Hematopoietic multipotent progenitor cell treated with erythropoietin and hydrocortisone succinate and interleukin-3 and kit ligand, for 8 days (in vitro differentiated cells): ENCODE results near the gene HOXB4.

Source experiments
- DNase-seq: peaks from one replicate; pipeline ENCODE4 v3.0.0-alpha.2; 2015

HOXB4 gene

DNA sequence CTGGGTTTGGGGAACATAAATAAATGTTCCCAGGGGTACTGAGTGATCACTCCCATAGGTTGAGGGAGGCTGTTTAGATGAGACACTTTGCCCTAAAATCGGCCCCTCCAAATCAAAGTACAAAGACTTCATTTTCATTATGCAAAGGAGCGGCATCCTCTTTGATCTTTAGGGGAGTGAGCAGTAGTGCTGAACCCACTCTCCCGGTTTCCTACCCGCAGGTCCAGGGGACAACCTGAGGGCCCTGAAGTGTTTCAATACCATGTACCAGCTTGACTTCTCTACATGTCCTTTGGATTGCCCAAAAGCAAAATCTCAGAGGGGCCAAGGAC is 23.0 kb upstream of the HOXB4 start:
- DNase-seq: no peak

DNA sequence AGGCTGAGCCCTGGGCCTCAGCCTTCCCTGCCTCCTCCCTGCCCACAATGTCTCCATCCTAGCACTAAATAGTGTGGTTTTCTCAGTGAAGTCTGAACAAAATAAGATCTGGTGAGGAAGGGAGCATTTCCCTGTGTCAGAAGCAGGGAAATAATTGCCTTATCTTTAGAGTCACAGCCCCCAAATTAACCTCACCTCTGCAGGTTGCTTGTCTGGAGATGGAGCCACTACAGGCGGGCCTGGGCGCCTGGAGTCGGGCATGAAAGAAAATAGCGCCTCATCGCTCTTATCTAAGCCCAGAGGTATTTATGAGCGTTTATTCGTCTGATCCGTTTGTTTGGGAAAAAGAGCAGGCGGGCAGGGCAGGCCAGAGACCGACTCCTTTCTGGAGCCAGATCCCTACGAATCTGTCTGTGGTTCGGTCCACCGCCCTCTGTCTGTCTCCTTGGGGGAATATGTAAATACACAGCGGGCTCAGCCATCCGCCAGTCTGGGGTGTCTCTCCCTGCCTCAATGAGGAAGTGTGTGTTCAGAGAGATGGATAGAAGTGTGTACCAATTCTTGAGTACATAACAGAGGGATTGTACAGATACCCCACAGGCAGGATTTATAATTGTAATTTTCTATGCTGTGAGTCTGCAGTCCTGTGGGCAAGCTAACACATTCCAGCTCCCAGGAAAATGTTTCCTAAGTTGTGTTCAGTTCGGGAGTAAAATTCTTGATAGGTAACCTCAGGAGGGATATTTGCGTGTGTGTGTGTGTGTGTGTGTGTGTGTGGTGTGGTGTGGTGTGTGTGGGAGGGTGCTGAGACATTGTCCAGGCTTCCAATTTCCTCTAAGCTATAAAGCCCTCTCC is 22.3 kb upstream of the HOXB4 start:
- DNase-seq: no peak

DNA sequence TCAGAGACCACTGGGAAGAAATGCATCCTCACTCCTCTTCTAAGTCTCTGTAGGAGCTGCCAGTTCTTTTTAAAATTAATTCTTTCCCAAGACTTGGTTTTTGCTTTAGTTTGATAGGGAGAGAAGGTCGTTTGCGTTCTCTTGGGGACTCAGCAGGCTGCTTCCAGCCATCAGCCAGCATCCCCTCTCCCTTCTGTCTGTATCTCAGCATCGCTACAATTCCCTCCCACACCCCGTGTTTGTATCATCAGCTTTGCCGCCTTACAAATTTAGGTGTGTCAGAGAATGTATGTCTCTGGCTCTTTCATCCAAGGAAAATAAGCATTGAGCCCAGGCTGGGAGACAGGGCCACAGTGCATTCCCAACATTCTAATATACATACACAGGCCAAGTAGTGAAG is 21.2 kb upstream of the HOXB4 start:
- no peak for DNase-seq

DNA sequence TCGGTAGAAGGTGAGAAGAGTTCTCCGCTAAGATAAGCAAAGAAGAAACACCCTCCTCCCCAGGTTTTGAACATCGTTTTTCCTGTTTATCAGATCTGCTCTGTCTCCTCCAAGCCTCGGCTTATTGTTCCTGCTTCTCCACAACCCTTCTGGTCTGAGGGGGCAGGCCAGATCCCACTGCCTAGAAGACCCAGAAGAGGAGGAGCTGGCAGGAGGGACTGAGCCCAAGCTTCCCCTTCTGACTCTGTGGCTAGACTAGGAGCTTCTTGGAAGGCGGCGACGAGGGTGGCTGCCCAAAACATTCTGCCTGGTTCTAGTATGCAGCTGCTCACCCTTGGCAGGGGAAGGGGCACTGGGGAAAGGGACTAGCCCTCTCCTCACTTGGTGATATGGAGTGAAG is 20.6 kb upstream of the HOXB4 start:
- no peak for DNase-seq

DNA sequence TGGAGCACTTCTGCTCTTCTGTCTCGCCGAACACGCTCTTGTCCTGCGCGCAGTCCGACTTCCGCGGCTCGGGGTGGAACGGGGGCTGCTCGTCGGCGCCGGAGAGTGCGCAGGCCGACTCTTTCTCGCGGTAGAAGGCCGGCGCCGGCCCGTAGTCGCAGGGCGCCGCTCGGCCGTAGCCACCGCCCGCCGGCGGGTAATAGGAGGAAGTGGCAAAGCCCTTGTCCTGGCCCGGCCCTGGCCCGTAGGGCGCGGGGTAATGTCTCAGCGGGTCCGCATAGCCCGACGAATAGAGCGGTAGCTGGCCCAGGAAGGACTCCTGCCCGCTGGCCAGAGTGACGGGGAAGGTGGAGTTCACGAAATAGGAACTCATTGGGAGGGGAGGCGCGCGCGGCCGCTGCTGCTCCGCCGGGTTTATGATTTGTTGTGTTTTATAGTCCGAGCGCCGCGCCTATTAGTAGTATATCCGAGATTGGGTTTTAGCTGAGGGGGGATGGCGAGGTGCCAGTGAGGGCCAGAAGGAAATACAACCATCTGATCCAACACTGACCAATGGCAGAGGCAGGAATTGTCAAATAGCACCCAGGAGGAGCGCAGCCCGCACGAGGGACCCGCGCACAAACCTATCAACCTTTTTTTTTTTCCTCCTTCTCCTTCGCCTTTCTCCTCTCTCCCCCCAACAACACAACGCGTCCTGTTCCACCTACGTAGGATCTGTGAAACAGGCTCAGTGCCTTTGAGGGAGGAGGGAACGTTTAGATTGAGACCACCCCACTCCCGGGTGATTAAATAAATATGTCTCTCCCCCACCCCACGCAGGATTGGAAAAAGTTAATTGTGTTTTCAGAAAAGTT is 19.9 kb upstream of the HOXB4 start:
- DNase-seq: no peak

DNA sequence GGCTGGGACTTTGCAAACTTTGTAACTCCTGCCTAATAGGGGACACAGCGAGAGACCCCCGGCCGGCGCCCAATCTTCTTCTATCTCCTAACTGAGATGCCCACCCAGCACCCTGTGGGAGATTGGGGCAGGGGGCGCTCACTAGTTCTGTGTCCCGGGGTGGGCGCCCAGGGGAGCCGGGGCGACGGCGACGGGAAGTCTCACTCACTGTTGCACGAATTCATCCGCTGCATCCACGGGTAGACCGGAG is 19.3 kb upstream of the HOXB4 start:
- no peak for DNase-seq

DNA sequence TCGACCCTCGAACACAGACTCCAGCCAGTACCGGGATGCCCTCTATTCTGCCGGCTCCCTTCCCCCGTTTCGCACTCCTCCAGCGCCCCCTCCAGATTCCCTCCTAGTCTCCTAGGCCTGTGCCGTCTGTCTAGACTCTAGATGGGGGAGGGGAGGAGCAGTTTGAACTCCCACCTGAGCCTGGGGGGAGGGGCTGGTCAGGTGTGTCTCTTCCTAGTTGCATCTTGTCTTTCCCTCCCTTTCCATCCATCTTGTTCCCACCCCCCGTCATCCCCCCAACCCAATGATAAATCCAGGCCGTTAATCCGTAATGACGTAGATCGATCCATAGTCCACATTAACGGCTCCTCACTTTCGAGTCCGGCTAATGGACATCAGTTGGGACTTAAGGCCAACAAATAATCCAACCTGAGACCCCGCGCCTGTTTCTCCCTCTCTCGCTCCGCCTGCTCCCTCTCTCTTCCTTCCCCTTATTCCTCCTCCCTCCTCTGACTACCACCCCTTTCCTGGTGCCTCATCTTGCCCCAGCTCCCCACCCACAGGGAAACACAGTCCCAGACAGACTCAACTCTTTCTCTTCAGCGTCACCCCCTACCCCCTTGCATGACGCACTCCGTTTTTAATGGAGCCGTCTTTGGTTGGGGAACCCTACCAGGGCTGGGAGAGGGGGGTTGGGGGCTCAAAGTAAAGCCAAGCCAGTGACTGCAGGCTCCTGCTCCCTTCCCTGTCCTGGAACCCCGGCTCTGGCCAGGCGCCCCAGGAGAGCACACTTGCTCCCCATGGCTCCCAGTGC is 18.8 kb upstream of the HOXB4 start:
- DNase-seq: no peak

DNA sequence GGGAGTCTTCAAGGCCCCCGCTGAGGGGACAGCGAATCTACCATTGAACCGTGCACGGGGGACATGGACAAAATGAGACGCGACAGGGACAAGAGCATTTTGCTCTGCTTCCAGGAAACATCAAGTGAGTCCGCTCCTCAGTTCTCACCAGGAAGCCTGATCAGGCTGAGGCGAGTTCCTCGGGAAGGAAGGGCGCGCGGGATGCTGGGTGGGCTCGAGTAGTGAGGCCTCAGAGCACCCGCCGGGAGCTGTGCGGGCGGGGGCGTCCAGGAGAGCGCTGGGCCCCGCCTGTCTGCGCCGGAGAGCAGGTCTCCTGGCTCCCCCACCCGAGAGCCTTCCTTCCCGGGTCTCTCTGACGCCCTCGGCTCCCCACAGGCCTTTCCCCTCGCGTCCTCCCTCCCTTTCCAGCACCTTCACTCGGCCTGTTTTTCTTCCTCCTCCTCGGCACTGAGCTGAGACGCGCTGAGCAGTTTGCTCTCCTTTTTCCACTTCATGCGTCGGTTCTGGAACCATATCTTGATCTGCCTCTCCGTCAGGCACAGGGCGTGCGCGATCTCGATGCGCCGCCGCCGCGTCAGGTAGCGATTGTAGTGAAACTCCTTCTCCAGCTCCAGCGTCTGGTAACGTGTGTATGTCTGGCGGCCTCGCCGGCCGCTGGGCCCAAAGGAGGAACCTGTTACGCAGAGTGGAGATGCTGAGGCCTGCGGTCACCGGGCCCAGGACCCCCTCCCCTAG is 18.0 kb upstream of the HOXB4 start:
- DNase-seq: no peak

DNA sequence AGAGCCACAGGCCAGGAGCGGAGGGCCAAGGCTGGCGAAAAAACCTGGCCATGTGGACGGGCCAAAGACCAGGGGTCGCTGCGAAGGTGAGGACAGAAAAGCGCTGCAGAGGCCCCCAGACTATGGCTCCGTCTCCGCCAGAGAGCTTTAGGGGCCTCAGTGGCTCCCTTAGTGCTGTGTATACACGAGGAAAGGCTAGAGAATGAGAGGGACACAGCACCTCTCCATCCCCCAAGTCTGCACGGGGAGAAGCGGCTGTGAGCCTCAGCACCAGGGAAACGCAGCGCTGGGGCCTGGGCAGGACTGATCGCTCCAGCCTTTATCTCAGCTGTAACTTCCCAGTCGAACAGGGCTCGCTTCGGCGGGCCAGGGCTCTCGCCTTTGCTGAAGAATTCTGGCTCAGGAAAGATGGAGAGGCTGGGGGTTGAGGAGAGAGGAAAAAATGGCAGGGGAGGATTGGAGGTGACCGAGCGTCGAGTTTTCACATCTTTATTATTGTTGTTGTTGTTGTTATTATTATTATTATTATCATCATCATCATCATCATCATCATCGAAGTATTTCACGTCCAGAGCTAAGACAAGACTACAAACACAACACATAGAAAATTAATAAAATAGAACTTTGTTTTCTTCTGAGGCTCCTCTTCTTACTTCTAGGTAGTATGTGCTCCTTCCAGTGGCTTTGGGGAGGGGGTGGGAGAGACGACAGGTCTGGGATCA is 17.3 kb upstream of the HOXB4 start:
- DNase-seq: no peak

DNA sequence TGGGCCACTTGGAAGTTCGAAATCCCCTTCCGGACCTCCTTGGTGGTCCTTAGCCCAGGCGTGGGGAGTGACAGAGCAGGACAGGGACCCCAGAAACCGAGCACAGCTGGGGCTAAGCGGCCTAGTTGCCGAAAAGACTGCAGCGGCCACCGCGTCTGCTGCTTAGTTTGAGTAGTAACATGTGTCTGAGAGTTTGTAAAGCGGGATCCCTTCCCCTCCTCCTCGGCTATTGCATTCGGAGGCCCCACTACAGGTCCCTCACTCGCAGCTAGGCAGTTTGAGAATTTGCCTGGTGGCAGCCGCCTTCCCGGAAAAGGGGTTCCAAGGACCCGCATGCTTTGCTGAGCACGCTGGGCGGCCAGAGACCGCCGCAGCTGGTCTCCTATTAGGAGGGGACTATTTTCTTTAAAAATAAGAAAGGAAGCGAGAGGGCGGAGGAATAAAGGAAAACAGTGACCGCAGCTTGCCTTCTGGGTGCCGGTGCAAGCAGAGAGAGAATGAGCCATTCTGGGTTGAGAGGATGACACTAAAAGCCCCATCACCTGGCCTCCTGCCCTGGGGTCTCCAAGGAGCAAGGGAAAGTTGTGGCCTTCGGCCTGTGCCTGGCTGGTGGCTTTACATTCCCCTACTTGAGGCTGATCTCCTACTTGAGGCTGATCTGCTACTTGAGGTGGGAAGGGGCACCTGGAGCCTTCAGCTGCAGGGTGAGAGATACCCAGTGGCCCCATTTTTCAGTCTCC is 16.6 kb upstream of the HOXB4 start:
- DNase-seq: no peak

DNA sequence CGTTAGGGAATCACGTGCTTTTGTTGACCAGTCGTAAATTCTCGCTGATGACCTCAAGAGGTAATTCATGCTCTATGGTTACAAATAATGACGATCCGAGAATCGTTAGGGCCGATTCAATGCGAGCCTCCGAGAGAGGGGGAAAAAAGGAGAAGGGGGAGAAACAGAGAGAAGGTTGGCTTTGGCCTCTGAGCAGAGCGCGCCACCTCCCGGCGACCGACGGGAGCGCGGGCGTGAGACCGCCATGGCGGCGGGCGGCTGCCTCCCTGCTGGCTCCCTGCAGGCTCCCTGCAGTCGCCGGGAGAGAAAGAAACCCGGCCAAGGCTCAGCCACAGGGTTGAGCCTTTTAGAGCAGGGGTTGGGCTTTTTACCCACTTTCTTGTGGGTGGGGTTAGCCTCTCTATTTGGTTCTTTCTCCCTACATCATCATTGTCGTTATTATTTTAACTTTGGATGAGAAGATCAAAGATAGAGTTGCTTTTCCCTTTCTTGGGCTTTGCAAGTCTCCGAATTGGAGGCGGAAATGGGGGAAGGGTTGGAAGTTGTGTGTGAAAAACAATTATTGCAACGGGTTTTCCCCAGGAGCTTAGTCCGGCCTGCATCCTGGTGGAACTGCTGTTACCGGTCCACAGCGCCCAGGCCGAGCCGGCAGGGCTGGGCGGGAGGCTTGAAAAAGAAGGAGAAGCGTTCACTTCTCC is 15.8 kb upstream of the HOXB4 start:
- DNase-seq: peak; percentile 75

DNA sequence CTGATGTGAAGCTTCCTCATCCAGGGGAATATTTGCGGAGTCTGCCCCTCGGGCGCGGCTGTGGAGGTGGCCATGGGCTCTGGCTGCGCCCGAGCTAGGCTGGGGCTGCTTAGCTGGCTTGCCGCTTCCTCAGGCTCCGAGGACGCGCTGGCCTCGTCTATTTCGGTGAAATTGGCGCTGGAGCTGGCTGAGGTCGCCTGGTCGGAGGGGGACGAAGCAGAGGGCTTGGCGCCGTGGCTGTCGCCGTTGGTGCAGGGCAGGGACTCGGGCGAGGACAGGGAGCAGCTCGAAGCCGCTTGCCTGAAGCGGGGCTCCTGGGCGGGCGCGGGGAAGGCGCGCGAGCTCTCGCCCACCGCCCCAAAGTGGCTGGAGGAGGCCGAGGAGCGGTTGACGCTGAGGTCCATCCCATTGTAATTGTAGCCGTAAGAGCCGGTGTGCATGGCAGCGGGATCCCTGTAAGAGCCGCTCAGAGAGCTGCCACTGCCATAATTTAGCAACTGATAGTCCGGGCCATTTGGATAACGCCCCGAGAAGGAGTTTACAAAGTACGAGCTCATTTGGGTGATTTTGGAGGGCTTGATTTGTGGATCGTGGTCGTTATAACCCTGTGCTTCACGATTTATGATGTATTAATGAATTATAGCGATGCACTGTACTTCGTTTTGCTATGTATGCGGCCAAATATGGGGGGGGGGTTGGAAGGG is 15.1 kb upstream of the HOXB4 start, which contains the start of gene HOXB5:
HOXB5 (minus strand) TSS at position 654 of the 704 bp plus-strand sequence; CDS start at position 557, 97 bp downstream.
- DNase-seq: peak; percentile 50

DNA sequence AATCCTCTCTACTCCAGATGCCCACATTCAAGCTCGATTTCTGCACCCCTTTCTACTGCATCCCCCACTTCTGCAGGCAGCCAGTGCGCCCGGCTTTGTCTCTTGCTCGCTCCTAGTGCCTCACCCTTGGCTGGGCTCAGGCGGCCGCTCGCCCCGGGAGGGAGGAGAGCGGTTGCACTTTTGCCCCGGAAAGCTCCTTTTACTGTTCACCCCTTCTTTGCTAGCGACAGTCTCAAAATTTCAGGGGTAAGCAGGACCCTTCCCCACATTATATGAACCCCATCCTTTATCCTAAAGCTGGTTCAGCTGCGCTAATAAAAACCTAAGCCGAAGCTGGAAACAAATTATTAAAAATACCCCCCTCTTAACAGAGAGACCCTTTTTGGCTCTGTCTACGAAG is 14.4 kb upstream of the HOXB4 start:
- peak; percentile 47 for DNase-seq

DNA sequence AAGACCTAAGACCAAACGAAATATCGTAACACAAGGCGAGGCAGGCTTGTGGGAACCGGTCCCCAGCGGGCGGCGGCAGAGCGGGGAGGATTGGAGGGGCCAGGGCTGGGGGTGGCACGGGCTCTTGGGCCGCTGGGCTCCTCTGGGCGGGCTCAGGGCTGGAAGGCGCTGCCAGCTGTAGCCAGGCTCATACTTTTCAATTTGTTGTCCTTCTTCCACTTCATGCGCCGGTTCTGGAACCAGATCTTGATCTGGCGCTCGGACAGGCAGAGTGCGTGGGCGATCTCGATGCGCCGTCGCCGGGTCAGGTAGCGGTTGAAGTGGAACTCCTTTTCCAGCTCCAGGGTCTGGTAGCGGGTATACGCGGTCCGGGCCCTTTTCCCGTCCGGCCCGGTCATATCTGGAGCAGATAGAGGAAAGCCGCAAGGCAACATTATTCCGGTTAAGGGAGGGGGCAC is 13.9 kb upstream of the HOXB4 start:
- DNase-seq: no peak

DNA sequence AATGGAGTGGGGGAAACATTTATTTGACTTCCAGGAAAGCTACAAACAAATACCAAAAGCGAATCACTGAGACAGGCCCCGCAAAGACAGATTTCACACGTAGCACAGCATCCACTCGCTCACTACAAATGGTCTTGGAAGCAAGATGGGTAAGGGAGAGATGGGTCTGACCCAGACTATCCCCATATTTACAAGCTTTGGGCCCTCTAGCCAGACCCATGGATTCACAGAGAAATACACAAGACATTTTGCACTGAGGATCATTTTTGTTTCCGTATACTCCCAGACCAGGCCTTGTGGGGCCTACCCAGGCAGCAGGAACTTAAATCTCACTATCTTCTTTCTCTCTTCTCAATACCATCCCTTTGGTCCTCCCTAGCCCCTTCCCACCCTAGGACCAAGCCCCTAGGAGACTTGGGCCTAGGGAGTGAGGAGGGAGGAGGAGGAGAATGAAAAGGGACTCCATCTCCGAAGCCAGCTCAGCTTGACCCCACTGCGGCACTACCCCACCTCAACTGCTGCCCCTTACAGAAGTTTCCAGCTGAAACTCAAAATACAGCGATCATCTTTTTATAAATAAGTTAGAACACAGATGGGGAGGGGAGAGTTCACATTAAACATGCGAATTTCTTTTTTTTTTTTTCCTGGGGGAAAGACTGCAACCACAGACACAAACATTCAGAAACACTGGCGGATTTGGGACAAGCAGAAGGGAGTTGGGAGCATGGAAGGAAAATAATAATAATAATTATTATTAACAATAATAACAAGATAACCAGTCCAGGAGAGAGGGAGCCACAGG is 13.3 kb upstream of the HOXB4 start:
- DNase-seq: no peak

DNA sequence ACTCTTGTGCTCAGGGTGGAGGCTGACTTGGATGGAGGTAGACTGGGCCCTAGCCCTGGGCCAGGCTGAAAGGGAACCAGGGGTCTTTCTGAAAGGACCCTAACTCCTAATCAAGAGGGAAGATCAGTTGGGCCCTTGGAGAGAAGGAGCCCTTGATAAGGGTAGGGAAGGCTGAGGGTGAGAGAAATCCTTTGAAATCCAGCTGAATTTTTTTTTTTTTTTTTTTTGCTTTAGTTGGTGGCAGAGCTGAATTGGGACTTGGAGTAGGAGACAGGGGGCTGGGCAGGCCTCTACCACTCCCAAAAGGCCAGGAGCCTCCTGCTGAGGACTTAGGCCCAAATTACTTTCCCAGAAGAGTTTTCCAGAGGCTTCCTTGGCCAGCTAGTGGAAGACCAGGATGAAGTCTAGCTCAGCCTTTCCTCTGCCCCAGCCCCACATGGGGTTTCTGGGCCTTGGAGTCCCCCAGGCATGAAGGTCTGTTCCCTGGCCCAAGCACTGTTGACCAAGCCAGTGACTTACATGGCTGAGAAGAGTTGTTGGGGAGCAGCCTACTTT is 12.5 kb upstream of the HOXB4 start:
- no peak for DNase-seq

DNA sequence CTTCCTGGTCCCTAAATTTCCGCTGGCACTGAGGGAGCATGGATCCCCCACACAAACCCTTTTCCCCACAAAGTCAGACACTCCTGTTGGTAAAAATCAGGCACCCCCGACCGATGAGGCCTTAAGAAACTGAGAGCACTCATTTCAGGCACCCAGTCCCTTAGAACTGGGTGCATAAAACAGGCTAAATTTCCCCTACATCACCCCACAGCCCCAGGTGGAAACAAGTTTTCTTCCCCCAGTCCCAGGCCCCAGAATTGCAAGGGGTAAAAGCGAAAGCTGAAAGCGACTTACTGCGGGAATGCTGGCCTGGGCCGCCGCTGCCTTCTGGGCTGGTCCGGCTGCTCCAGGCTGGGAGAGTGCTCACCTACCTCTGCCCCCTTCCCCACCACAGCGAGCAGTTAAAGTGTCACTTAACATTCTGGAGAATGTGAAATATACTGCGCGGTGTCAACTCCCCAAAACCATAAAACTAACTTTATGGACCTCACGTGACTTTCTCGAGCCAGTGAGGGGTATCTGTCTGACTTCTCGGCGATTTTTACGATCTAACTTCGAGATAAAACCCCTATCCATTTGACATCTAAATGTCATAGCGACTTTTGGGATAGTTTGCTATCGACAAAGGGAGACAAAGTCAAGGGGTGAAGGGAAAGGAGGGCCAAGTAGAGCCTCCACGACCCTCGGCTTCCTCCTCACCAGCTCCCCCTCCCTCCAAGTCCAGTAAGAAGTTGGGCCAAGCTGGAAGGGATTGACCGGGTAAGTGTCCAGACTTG is 11.9 kb upstream of the HOXB4 start, which contains the start of gene HOXB3:
HOXB3 (minus strand) TSS at position 411 of the 776 bp plus-strand sequence. CDS start 37,767 bp downstream, outside the sequence.
- DNase-seq: no peak
